ENCODE measurements around the gene SMARCD1. TPM values are rescaled to one million over a fixed set of nuclear protein-coding genes. Genes with fewer than 3 reads are reported as not detected.

SMARCD1 gene
- total RNA-seq, 4 donors from 2014 or later = 32.0 to 77.2 (median 45.1) TPM

- TF ChIP-seq POLR2A (IDR thresholded peaks at IDR 0.05) (no peak), CTCF (IDR thresholded peaks at IDR 0.05) (no peak)
- 95 to 97% methylated on average over 2 of the region's 2 CpGs for WGBS, 2 donors
- no peak overlapping the region for H3K4me3 ChIP-seq (ENCODE audit: low read depth, poor library complexity, severe bottlenecking)
- intact Hi-C loops (cut with DNase I; ENCODE audit: low total_unique reads) = no loop called here
- DNase-seq (ENCODE audit: low spot score in 2 of 2) = no peak
Measured at GRCh38 chr12:50103351-50103750, 18.2 kb downstream of the SMARCD1 start.

GRCh38 chr12:50103767-50104321 lies 18.7 kb downstream of the SMARCD1 start, which contains the start of gene GPD1:
Gene GPD1 (plus strand): TSS chr12:50104008. CDS start chr12:50104051, 43 bp downstream.
- no peak for TF ChIP-seq POLR2A (IDR thresholded peaks at IDR 0.05)
- no peak for TF ChIP-seq CTCF (IDR thresholded peaks at IDR 0.05)
- DNase-seq (ENCODE audit: low spot score in 2 of 2) = no peak
- 19 to 26% methylated on average over 11 to 13 of the region's 13 CpGs for WGBS, 2 donors
- intact Hi-C loops (cut with DNase I; ENCODE audit: low total_unique reads) = no loop called here
- no peak within 1 kb of the TSS for H3K4me3 ChIP-seq (ENCODE audit: low read depth, poor library complexity, severe bottlenecking)

- 79 to 87% methylated on average over 14 of the region's 14 CpGs for WGBS, 2 donors
- H3K4me3 ChIP-seq (ENCODE audit: low read depth, poor library complexity, severe bottlenecking) = no peak overlapping the region
- TF ChIP-seq POLR2A (IDR thresholded peaks at IDR 0.05) (no peak), CTCF (IDR thresholded peaks at IDR 0.05) (no peak)
- no peak for DNase-seq (ENCODE audit: low spot score in 2 of 2)
- intact Hi-C loops (cut with DNase I; ENCODE audit: low total_unique reads) = no loop called here
Measured at GRCh38 chr12:50104417-50105366, 19.6 kb downstream of the SMARCD1 start.

- no peak for DNase-seq (ENCODE audit: low spot score in 2 of 2)
- WGBS, 2 donors = 90 to 91% methylated on average over 12 of the region's 12 CpGs
- no peak for TF ChIP-seq CTCF (IDR thresholded peaks at IDR 0.05)
- no peak for TF ChIP-seq POLR2A (IDR thresholded peaks at IDR 0.05)
- H3K4me3 ChIP-seq (ENCODE audit: low read depth, poor library complexity, severe bottlenecking) = no peak overlapping the region
- intact Hi-C loops (cut with DNase I; ENCODE audit: low total_unique reads) = no loop called here
Measured at GRCh38 chr12:50105913-50106450, 20.8 kb downstream of the SMARCD1 start.

- intact Hi-C loops (cut with DNase I; ENCODE audit: low total_unique reads) = no loop called here
- no peak for TF ChIP-seq CTCF (IDR thresholded peaks at IDR 0.05)
- TF ChIP-seq POLR2A (IDR thresholded peaks at IDR 0.05) = no peak
- WGBS, 2 donors = 83 to 84% methylated on average over 3 of the region's 3 CpGs
- DNase-seq (ENCODE audit: low spot score in 2 of 2) = no peak
- no peak overlapping the region for H3K4me3 ChIP-seq (ENCODE audit: low read depth, poor library complexity, severe bottlenecking)
Measured at GRCh38 chr12:50106907-50107306, 21.8 kb downstream of the SMARCD1 start.

All from lower leg skin (tissue), 4 donors.